Urinary bladder (tissue), 4 donors: ENCODE data around the gene TMOD1. TPM values are rescaled to one million over a fixed set of nuclear protein-coding genes. Genes with fewer than 3 reads are reported as not detected.

Source experiments
- DNase-seq: peaks from one replicate; pipeline ENCODE4 v3.0.0-alpha.2; 2015; ENCODE audit errors: extremely low spot score
- H3K27ac ChIP-seq: one replicate; pipeline ENCODE4 v1.5.1; 2013; ENCODE audit warnings: low read depth, mild to moderate bottlenecking, moderate library complexity
- H3K36me3 ChIP-seq: one replicate; pipeline ENCODE4 v1.6.1; 2013; ENCODE audit warnings: mild to moderate bottlenecking, moderate library complexity; ENCODE audit not compliant: insufficient read depth
- H3K4me1 ChIP-seq: one replicate; pipeline ENCODE4 v1.6.1; 2013; ENCODE audit warnings: mild to moderate bottlenecking, moderate library complexity; ENCODE audit not compliant: insufficient read depth
- H3K4me3 ChIP-seq: one replicate; pipeline ENCODE4 v1.5.1; 2013; ENCODE audit warnings: low read depth, low read length
- WGBS: extraction: QIAGEN DNeasy Blood & Tissue Kit; methylation state at CpG from one replicate; pipeline ENCODE4 v1.1.7; 2013; 5-methylcytosine and 5-hydroxymethylcytosine counted together
- polyA plus RNA-seq: library from polyadenylated mRNA; stranded (reverse); fragments of 200-250 nt; gene quantifications from one replicate; pipeline ENCODE4 v1.2.3, GENCODE V29; 2013
- total RNA-seq: library from RNA; depleted of rRNA; stranded (reverse); fragments of >200 nt; gene quantifications from one replicate; pipeline ENCODE4 v1.2.3, GENCODE V29; 2014
- donor health status: healthy with polysubstance abuse.
- donor health status: healthy.

Gene TMOD1
- total and polyA plus RNA-seq, 2 donors = 9.3 to 36.6 TPM

DNA sequence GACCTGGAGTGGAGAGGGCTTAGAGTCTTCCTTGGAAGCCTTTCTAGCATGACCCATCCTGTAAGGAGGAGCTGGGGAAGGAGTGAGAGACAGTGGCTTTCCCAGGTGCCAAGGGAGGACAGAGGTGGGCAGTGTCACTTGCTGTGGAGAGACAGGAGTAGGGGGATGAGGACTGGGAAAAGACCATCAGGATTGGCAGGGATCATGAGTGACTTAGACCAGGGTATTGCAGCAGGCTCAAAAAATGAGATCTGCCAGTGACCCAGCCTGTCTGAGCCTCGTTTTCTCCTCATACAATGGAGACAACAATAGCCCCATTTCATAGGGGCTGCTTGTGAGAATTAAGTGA, 2.4 kb downstream of the TMOD1 start:
- Histone ChIP-seq H3K4me3 (no peak overlapping the region), H3K27ac (no peak overlapping the region), H3K4me1 (no peaks in the 10 kb centered on the region), H3K36me3 (no peaks in the 10 kb centered on the region)
- DNase-seq = no peak
- WGBS = 84% methylated on average over 1 of the region's 1 CpG

DNA sequence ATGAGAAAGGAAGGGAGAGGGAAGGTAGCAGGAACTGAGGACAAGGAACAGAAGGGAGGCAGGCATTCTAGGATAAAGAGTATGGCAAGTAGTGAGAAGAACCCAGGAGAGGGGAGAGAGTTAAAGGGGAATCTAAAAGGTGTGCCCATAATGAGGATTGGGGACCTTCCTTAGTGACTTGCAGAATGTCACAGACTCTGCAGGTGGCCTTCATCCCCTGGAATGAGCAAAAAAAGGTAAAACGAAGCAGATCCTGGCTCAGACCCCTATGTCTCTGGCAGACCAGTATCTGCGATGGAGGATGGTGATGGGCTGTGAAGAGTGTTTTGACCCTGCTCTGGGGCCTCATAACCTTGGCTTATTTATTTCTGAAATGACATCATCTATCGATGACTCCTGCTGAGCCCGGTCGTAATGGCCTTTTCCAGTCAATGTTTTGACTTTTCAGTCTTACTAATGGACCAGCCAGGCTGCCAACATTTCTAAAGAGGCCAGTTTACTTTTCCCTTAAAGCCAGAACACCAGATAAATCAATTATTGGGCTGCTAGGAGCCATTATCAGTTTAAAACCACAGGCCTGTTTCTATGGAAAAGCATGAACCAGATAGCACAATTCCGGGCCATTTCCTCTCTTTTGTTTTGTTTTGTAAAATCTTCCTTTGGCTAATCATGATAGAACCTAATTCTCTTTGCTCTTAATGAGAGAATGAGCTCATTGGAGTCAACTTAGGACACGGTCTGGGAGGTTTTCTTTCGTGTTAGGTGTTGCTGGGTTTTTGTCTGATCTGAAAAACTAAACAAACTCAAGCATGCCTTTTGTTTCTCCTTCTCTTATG, 3.1 kb downstream of the TMOD1 start:
- Histone ChIP-seq H3K4me1 (no peaks in the 10 kb centered on the region), H3K27ac (no peak overlapping the region), H3K4me3 (peak overlapping the region; percentile 16), H3K36me3 (no peaks in the 10 kb centered on the region)
- DNase-seq = peak; percentile 37
- WGBS = 42% methylated on average over 8 of the region's 8 CpGs

DNA sequence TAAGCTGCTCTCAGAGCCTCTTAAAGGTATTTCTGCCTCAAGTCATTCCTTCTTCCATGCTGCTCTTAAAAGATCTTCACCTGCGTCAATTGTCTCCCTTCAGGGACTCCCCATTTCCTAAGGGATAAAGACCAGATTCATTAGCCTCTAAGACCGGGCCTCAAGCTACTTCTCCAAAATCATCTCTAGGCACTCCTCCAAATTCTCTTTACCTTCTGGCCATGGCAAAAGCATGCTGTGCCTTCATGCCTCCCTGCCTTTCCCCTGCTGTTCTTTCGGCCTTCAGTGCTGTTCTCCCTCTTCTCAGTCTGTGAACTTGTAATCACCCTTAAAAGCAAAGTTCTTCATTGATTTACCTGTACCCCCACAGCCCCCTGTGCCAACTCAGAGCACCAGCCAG, 4.4 kb downstream of the TMOD1 start:
- Histone ChIP-seq H3K4me3 (no peak overlapping the region), H3K4me1 (no peaks in the 10 kb centered on the region), H3K36me3 (no peaks in the 10 kb centered on the region), H3K27ac (no peak overlapping the region)
- DNase-seq = no peak
- WGBS = 92% methylated on average over 3 of the region's 3 CpGs

DNA sequence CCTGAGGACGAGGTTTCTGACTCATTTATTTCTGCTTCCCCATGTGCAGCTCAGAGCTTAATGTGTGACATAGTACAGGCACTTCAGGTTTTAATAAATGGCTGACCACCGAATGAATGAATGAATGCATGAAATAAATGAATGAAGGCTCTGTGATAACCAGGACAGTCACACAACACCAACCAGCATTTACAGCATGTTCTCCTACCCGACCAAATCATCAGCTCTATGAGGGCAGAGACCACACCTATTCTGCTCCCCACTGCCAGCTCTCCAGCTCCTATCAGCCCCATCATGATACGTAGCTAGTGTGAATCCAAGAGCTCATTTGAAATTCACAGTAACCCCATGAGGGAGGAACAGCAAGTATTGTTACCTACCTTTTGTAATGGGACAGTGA, 4.8 kb downstream of the TMOD1 start:
- Histone ChIP-seq H3K4me1 (no peaks in the 10 kb centered on the region), H3K4me3 (no peak overlapping the region), H3K36me3 (no peaks in the 10 kb centered on the region), H3K27ac (no peak overlapping the region)
- no peak for DNase-seq
- WGBS = 81% methylated on average over 4 of the region's 4 CpGs

DNA sequence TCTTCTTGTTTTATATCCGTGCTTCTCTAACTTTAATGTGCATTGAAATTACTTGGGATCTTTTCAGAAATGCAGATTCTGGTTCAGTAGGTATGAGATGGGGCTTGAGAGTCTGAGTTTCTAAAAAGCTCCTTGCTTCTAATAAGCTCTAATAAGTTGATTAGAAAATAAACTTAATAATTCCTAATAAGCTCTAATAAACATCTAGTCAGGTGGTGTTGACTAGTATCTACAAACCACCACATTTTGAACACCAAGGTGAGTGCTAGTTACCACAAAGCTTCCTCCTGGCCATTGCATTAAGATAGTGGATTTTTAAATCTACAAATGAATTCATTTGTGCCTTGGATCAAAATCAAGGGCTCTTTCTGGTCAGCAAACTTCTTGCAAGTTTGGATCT, 5.3 kb downstream of the TMOD1 start:
- Histone ChIP-seq H3K36me3 (no peaks in the 10 kb centered on the region), H3K4me1 (no peaks in the 10 kb centered on the region), H3K4me3 (no peak overlapping the region), H3K27ac (no peak overlapping the region)
- DNase-seq = no peak
- WGBS = 82% methylated on average over 1 of the region's 1 CpG

DNA sequence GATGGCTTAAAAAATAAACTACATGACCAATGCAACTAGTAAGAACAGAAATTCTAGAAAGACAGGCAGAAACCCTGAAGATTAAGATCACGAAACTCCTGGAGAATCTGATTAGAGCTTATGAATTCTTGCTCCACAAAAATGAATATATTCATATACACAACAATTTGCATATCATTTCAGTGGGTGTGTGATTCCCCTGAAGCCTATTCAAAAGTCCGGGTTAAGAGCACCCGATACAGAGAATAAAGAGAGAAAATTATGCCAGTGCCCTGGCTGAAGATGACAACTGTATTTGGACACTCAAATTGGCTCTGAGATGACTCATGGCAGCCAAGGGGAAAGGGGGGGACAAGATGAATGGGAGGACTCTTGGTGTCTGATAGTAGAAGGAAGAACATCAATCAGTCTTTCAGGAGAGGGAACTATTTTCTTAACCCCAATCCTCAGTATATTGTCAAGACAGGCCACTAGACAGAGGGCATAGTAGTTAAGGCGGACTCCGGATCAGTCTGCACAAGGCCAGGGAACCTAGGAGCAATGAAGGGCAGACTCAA, 6.0 kb downstream of the TMOD1 start:
- no peak for DNase-seq
- H3K4me1 ChIP-seq = no peaks in the 10 kb centered on the region
- H3K4me3 ChIP-seq = no peak overlapping the region
- no peak overlapping the region for H3K27ac ChIP-seq
- no peaks in the 10 kb centered on the region for H3K36me3 ChIP-seq
- 89% methylated on average over 5 of the region's 5 CpGs for WGBS

DNA sequence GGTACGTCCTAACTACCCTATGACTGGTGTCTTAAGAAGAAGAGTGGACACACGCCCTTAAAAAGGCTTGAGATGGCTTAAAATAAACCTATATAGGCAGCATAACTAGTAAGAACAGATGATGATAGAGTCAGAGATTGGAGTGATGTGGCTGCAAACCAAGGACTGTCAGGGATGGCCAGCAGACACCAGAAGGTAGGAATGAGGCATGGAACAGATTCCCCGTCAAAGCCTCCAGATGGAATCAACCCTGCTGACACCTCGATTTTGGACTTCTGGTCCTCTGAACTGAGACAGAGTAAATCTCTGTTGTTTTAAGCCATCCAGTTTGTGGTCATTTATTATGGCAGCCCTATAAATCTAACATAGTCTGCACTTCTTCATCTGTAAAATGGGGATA, 7.4 kb downstream of the TMOD1 start:
- no peak overlapping the region for H3K27ac ChIP-seq
- no peaks in the 10 kb centered on the region for H3K4me1 ChIP-seq
- H3K36me3 ChIP-seq = no peaks in the 10 kb centered on the region
- H3K4me3 ChIP-seq = no peak overlapping the region
- 55% methylated on average over 4 of the region's 4 CpGs for WGBS
- DNase-seq = no peak

DNA sequence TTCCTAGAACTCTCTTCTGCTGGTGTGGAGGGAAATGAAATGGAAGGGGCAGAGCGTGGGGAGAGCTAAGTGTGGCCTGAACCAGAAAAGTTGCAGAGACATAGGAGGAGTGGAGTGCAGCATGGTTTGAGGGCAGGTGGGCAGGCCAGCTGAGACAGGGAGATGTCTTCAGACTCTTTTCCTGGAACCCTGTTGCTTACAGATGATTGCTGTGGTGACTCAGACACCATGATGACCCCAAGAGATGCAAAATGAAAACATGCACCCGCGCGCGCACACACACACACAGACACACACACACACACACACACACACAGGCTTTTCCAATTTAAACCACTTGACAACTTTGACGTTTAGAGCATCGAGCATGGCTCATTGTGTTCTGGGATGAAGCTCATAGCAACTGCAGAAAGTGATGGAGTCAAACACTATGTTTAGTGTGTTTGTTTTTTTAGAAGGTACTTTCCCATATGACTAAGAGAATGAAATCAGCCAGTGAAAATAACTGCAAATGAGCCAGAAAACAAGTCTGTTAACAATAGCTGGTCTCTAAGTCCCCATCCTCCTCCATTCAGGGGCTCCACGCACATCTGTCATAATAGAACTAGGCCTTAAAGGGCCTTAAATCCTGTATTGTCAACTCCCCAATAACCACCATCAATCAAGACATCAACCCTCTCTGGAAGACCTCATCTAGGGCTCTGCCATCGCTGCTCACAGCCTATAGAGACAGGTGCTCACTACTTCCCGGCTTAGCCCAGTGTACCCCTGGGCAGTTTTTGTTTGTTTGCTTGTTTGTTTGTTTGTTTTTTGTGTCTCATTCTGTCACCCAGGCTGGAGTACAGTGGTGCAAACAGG, 9.6 kb downstream of the TMOD1 start:
- Histone ChIP-seq H3K27ac (no peak overlapping the region), H3K4me3 (no peak overlapping the region), H3K4me1 (no peaks in the 10 kb centered on the region), H3K36me3 (no peaks in the 10 kb centered on the region)
- no peak for DNase-seq
- WGBS = 79% methylated on average over 10 of the region's 10 CpGs

DNA sequence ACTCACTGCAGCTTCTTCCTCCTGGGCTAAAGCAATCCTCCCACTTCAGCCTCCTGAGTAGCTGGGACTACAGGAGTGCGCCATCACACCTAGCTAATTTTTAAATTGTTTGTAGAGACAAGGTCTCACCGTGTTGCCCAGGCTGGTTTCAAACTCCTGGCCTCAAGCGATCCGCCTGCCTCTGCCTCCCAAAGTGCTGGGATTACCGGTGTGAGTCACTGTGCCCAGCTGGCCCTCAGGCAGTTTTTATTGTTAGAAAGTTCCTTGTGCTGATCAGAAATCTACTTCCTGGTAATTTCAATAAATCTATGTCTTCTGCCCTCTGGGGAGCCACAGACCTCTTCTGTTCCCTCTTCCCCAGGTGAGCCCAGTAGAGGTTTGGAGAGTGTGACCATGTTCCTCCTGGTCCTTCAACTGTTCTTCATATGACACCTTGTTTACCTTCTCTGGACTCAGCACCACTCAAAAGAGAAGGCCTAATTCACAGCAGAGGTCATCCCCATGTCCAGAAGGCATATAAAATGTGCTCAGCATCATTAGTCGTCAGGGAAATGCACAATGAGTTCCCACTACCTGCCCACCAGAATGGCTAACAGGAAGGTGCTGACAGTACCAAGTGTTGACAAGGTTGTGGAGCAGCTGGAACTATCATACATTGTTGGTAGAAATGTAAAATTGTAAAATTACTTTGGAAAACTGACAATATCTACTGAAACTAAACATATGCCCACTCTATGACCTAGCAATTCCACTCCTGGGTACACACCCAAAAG, 10.4 kb downstream of the TMOD1 start:
- Histone ChIP-seq H3K36me3 (no peaks in the 10 kb centered on the region), H3K4me3 (no peak overlapping the region), H3K27ac (no peak overlapping the region), H3K4me1 (no peaks in the 10 kb centered on the region)
- 84% methylated on average over 6 of the region's 6 CpGs for WGBS
- no peak for DNase-seq

DNA sequence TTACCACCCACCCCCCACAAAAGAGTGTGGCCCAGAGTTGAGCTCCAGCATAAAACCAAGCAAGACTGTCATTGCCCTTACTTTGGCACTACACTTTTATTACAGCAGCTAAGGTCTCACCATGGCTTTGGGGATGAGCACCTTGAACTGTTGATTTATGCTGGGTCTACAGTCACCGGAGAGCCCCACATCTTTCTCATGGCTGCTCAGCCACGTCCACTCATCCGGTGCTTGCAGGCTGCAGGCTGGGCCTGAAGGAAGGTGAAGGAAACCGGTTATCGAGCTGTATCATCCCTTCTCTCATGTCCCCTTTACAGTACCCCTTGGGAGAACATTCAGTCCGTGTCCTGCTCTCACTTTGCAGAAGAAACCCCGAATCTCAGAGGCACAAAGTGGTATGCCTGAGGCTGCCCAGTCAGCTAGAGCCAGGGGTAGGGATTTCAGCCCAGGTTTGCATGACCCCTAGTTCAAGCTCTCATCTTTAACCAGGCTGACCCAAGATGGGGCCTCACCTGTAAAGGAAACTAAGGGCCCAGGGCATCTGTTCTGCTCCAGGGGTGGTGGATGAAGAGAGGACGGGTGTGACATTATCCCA, 11.6 kb downstream of the TMOD1 start:
- H3K27ac ChIP-seq = no peak overlapping the region
- no peaks in the 10 kb centered on the region for H3K4me1 ChIP-seq
- H3K36me3 ChIP-seq = no peaks in the 10 kb centered on the region
- no peak for DNase-seq
- H3K4me3 ChIP-seq = no peak overlapping the region
- 81% methylated on average over 8 of the region's 8 CpGs for WGBS

DNA sequence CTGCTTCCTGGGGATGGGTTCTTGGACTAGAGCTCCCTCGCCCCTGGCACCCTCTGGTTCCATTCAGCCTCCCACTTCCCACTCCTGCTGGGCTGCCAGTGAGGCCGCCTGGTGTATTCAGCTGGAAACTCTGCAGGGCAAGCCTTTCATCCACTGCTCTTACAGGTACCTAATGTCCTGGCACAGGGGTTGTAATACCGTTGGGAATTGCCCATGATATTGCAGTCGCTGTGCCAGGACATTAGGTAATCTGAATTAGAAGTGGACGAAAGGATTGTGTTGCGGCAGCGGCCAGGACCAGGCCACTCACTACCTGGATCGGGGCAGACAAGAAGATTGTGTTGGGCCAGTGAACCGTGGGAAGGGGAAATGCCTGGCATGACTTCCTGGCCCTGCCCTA, 13.1 kb downstream of the TMOD1 start:
- 87% methylated on average over 9 of the region's 9 CpGs for WGBS
- H3K27ac ChIP-seq = no peak overlapping the region
- no peak for DNase-seq
- H3K4me1 ChIP-seq = peaks cover 3% of the 10 kb centered on the region
- no peaks in the 10 kb centered on the region for H3K36me3 ChIP-seq
- H3K4me3 ChIP-seq = no peak overlapping the region

DNA sequence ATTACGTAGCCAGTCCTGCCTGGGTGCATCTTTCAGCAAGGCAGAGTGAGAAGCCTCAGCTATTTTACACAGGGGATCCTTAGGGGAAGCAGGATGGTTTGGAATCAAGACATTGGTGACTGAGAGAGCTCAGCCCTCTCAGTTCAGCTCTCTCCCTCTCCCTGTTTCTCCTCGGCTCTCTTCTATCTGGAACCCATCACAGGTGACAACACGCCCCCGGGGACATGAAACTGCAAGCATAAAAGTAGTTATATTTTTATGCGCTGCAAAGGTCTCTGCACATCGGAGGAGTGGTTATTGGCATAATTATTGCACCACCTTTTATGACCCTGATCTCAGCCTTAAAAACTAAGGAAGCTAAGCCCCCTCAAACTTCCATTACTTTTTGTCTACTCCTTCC, 14.2 kb downstream of the TMOD1 start:
- no peak for DNase-seq
- H3K27ac ChIP-seq = no peak overlapping the region
- no peaks in the 10 kb centered on the region for H3K36me3 ChIP-seq
- peaks cover 3% of the 10 kb centered on the region for H3K4me1 ChIP-seq
- no peak overlapping the region for H3K4me3 ChIP-seq
- WGBS = 76% methylated on average over 6 of the region's 6 CpGs

DNA sequence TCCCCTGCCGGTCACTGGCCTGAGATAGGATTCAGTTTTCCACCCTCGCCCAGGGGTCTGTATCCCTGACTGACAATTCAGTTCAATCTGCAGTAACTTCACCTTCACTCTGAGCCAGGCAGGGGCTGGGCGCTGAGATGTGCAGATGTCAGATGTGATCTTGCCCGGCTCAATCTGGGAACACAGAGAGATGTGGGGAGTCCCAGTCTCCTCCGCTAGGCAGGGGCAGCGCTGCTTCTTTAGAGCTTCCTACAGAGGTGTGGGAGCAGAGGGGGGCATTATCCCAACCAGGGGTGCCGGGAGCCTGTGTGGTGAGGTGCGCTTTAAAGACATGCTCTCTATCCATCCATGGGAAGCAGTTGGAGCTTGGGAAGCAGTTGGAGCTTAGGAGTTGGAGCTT, 14.6 kb downstream of the TMOD1 start:
- peak overlapping the region; percentile 60 for H3K27ac ChIP-seq
- WGBS = 90% methylated on average over 8 of the region's 8 CpGs
- no peak overlapping the region for H3K4me3 ChIP-seq
- no peak for DNase-seq
- H3K4me1 ChIP-seq = peaks cover 3% of the 10 kb centered on the region
- no peaks in the 10 kb centered on the region for H3K36me3 ChIP-seq
